NB4 (cell line): ENCODE measurements around the gene UBE2M.
"Not testable (repeated sequence)": the region's sequence is repeated elsewhere in the genome, so short reads cannot be mapped to it uniquely, and the experiment has no call there.

Experiments
- CTCF ChIP-seq: IDR thresholded peaks from one replicate; pipeline ENCODE4 v1.5.1; 2012; ENCODE audit warnings: low read depth, low read length
- MAX ChIP-seq: IDR thresholded peaks from 2 replicates; pipeline ENCODE4 v1.6.1; 2011; ENCODE audit warnings: low read depth, low read length
- MYC ChIP-seq: IDR thresholded peaks from 2 replicates; pipeline ENCODE4 v1.6.1; 2011; ENCODE audit warnings: low read depth, low read length
- POLR2A ChIP-seq: IDR thresholded peaks from 2 replicates; pipeline ENCODE4 v1.6.1; 2011; ENCODE audit warnings: mild to moderate bottlenecking; ENCODE audit not compliant: insufficient read length; ENCODE audit errors: extremely low read depth

DNA sequence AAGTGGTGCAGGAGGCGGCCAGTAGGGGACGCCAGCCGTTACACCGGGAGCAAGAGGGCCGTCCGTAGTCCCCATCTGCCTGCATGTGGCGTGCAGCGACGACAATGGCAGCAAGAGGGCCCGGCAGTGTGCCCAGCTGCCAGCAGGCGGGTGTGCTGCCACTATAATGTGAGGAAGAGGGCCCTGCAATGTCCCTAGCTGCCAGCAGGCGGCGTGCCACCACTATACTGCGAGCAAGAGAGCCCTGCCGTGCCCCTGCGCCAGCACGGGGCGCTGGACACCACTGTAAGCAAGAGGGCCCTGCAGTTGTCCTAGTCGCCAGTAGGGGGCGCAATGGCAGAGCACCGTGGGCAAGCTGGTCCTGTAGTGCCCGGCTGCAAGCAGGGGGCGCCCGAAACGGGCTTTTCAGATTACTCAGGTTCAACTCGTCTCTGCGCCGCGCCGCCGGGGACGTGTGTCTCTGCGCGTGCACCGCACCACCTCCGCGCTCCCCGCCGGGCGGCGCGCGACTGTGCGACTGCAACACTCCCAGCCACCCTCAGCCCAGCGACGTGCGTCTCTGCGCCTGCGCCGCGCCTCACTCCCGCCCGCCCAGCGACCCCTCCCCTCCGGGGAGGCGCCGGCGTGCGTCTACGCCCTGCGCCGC, 48.0 kb upstream of the UBE2M start:
- TF ChIP-seq CTCF, POLR2A, MAX, MYC: not testable (repeated sequence)
